Kidney epithelial cell (primary cell): ENCODE data around the gene ACVRL1. TPM values are rescaled to one million over a fixed set of nuclear protein-coding genes. Genes with fewer than 3 reads are reported as not detected.

Source experiments
- DNase-seq: peaks from one replicate; pipeline ENCODE4 v3.0.0-alpha.2; 2010; ENCODE audit warnings: low read depth
- H3K27me3 ChIP-seq: 2 replicates; pipeline ENCODE4 v1.6.0; 2011; ENCODE audit warnings: low read length; ENCODE audit not compliant: control insufficient read depth, insufficient read depth
- H3K36me3 ChIP-seq: 2 replicates; pipeline ENCODE4 v1.5.1; 2011; ENCODE audit warnings: low read length; ENCODE audit not compliant: control insufficient read depth, insufficient read depth
- H3K4me3 ChIP-seq: 2 replicates; pipeline ENCODE4 v1.5.1; 2011; ENCODE audit warnings: low read depth, mild to moderate bottlenecking, control low read depth, low read length
- total RNA-seq: library from RNA; depleted of rRNA; stranded (reverse); fragments of >200 nt; gene quantifications from 2 replicates; pipeline ENCODE4 v1.2.3, GENCODE V29; 2015
- TF ChIP-seq, protein P1 (sequence below): IDR thresholded peaks from 2 replicates; pipeline ENCODE4 v1.5.1; 2011; ENCODE audit warnings: mild to moderate bottlenecking, moderate library complexity, low read length, control low read depth, inconsistent platforms; ENCODE audit not compliant: insufficient read depth, poor library complexity, severe bottlenecking

The ACVRL1 gene
- total RNA-seq, 1 donor from 2014 or later, result 9.7 TPM

- DNase-seq, result no peak
- Histone ChIP-seq H3K27me3 (peaks cover 2% of the 10 kb centered on the region), H3K4me3 (no peak overlapping the region), H3K36me3 (no peaks in the 10 kb centered on the region)
- TF ChIP-seq, protein P1, sequence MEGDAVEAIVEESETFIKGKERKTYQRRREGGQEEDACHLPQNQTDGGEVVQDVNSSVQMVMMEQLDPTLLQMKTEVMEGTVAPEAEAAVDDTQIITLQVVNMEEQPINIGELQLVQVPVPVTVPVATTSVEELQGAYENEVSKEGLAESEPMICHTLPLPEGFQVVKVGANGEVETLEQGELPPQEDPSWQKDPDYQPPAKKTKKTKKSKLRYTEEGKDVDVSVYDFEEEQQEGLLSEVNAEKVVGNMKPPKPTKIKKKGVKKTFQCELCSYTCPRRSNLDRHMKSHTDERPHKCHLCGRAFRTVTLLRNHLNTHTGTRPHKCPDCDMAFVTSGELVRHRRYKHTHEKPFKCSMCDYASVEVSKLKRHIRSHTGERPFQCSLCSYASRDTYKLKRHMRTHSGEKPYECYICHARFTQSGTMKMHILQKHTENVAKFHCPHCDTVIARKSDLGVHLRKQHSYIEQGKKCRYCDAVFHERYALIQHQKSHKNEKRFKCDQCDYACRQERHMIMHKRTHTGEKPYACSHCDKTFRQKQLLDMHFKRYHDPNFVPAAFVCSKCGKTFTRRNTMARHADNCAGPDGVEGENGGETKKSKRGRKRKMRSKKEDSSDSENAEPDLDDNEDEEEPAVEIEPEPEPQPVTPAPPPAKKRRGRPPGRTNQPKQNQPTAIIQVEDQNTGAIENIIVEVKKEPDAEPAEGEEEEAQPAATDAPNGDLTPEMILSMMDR, result no peak
Measured at GRCh38 chr12:51925346-51926063, 18.2 kb downstream of the ACVRL1 start.

- H3K27me3 ChIP-seq, result peaks cover 2% of the 10 kb centered on the region
- TF ChIP-seq, protein P1, result no peak
- H3K4me3 ChIP-seq, result no peak overlapping the region
Measured at GRCh38 chr12:51926064-51926632, 18.8 kb downstream of the ACVRL1 start.

DNA sequence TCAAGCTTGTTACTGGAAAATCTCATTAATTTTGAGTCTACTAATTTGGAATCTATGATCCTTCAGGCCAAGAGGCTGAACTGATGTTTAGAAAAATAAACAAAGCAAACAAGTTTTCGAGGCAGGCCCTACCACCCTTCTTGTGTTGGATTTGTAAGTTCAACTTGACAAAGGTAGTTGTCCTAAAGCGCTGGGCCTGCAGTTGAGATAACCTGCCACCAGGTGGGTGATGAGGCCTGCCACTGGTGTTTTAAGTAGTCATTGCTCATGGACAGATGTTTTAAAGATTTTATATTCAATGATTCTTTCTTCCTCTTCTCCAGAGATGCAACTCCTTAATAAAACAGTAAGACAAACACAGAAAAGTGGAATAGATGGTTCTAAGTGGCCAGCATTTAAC lies 19.4 kb downstream of the ACVRL1 start:
- DNase-seq, result no peak
- TF ChIP-seq, protein P1, result peak; percentile 52

More at GRCh38 chr12:51926064-51926632, 18.8 kb downstream of the ACVRL1 start:
- H3K36me3 ChIP-seq, result no peaks in the 10 kb centered on the region
- no peak for DNase-seq

GRCh38 chr12:51932218-51933076 lies 25.1 kb downstream of the ACVRL1 start:
- Histone ChIP-seq H3K4me3 (no peak overlapping the region), H3K36me3 (no peaks in the 10 kb centered on the region), H3K27me3 (no peaks in the 10 kb centered on the region)
- no peak for DNase-seq
- TF ChIP-seq, protein P1, result no peak

More for the DNA sequence above, 19.4 kb downstream of the ACVRL1 start:
- no peak overlapping the region for H3K4me3 ChIP-seq
- H3K36me3 ChIP-seq, result no peaks in the 10 kb centered on the region
- H3K27me3 ChIP-seq, result peaks cover 2% of the 10 kb centered on the region

GRCh38 chr12:51934080-51934479 lies 26.8 kb downstream of the ACVRL1 start:
- TF ChIP-seq, protein P1, result no peak
- no peaks in the 10 kb centered on the region for H3K27me3 ChIP-seq
- H3K4me3 ChIP-seq, result no peak overlapping the region
- no peak for DNase-seq
- H3K36me3 ChIP-seq, result no peaks in the 10 kb centered on the region
